Immature natural killer cell (primary cell): Measurements from ENCODE around the gene PRSS27. TPM values are rescaled to one million over a fixed set of nuclear protein-coding genes. Genes with fewer than 3 reads are reported as not detected.

Source experiments
- DNase-seq, 3 donors: peaks; one replicate each; pipeline ENCODE4 v3.0.0; 2022; ENCODE audit warnings: mixed read lengths in 1 of 3
- H3K27ac Mint-ChIP-seq, 6 donors: one replicate each; pipeline ENCODE4 v1.8.0; 2020; ENCODE audit warnings: mixed read lengths in 6 of 6, mild to moderate bottlenecking in 5 of 6, inconsistent platforms in 4 of 6, moderate library complexity in 3 of 6
- H3K27me3 Mint-ChIP-seq, 3 donors: one replicate each; pipeline ENCODE4 v1.8.0; 2020 to 2021; ENCODE audit warnings: low read depth in 3 of 3, mild to moderate bottlenecking in 3 of 3, mixed read lengths in 3 of 3, moderate library complexity in 3 of 3, inconsistent platforms in 1 of 3
- H3K36me3 Mint-ChIP-seq, 3 donors: one replicate each; pipeline ENCODE4 v1.8.0; 2020; ENCODE audit warnings: mixed read lengths in 3 of 3, inconsistent platforms in 2 of 3, mild to moderate bottlenecking in 2 of 3
- H3K4me1 Mint-ChIP-seq, 2 donors: one replicate each; pipeline ENCODE4 v1.8.0; 2020; ENCODE audit warnings: inconsistent platforms in 2 of 2, mild to moderate bottlenecking in 2 of 2, mixed read lengths in 2 of 2, moderate library complexity in 1 of 2
- H3K4me3 Mint-ChIP-seq, 5 donors: one replicate each; pipeline ENCODE4 v1.8.0; 2020; ENCODE audit warnings: mild to moderate bottlenecking in 5 of 5, mixed read lengths in 5 of 5, inconsistent platforms in 3 of 5, moderate library complexity in 3 of 5
- H3K9me3 Mint-ChIP-seq, 6 donors: one replicate each; pipeline ENCODE4 v1.8.0; 2020; ENCODE audit warnings: mild to moderate bottlenecking in 6 of 6, mixed read lengths in 6 of 6, inconsistent platforms in 4 of 6, moderate library complexity in 3 of 6
- polyA plus RNA-seq, 3 donors: library from polyadenylated mRNA; unstranded; fragments of 300-500 nt; fragmentation: Illumina TruSeq; gene quantifications; one replicate each; pipeline ENCODE4 v1.2.3, GENCODE V29; 2021

PRSS27 gene
- polyA plus RNA-seq: under 1 TPM in 1 of 3 donors, not detected in 2; 0.18 TPM

DNA sequence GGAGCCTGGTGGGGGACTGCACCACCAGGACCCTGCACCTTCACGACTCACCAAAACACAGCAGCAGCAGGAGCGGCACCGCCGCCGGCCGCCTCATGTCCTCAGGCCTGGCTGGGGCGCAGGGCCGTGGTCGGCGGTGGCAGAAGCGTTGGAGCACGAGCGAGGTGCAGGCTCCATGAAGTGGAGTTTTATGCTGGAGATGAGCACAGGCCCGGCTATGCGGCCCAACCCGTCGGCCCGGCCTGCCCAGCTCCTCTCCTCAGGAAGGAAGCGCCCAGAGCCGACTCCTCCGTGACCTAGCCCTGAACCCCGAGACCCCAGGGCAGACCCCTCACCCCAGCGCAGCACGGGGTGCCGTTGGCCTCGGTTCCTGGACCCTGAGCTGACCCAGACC lies at the start of gene PRSS27:
TSS of gene PRSS27 (minus strand) at position 161 of the 394 bp plus-strand sequence. CDS start at position 97, 64 bp downstream.
- Mint-ChIP-seq H3K4me1 (peaks cover 0 to 1% of the 10 kb centered on the region in 2 donors), H3K9me3 (no peaks in the 10 kb centered on the region), H3K27me3 (peaks cover 3 to 5% (median 4%) of the 10 kb centered on the region in 3 donors), H3K36me3 (peaks cover 0 to 3% (median 0%) of the 10 kb centered on the region in 3 donors), H3K27ac (peak within 1 kb of the TSS in 2 of 6 donors; percentile 36 to 64), H3K4me3 (peak within 1 kb of the TSS; percentile 57 to 74 (median 73))
- no peak for DNase-seq

GRCh38 chr16:2769675-2770056 lies 49.6 kb upstream of the PRSS27 start:
- Mint-ChIP-seq H3K4me1 (peaks cover 6 to 40% of the 10 kb centered on the region in 2 donors), H3K27ac (peak overlapping the region in 4 of 6 donors; percentile 22 to 66 (median 53)), H3K27me3 (peaks cover 15 to 38% (median 33%) of the 10 kb centered on the region in 3 donors), H3K4me3 (no peak overlapping the region), H3K36me3 (peaks cover 32 to 59% (median 33%) of the 10 kb centered on the region in 3 donors), H3K9me3 (no peaks in the 10 kb centered on the region)
- DNase-seq: no peak

DNA sequence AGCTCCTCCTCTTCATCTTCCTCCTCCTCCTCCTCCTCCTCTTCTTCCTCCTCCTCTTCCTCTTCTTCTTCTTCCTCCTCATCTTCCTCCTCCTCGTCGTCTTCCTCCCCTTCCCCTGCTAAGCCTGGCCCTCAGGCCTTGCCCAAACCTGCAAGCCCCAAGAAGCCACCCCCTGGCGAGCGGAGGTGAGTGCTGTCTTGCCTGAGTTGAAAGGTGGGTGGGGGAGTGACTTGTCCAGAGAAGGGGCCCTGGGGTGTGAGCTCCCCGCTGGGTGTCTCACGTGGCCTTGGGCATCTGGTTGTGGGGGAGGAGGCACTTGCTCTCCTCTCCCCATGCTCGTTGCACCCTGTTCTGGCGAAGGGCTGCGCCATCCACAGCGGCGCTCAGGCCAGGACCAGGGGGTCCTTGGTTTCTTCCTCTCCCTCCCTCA lies 49.1 kb upstream of the PRSS27 start:
- H3K27me3 Mint-ChIP-seq: peaks cover 15 to 38% (median 35%) of the 10 kb centered on the region in 3 donors
- H3K36me3 Mint-ChIP-seq: peaks cover 36 to 64% (median 37%) of the 10 kb centered on the region in 3 donors
- DNase-seq: no peak
- H3K4me1 Mint-ChIP-seq: peaks cover 6 to 42% of the 10 kb centered on the region in 2 donors
- H3K9me3 Mint-ChIP-seq: no peaks in the 10 kb centered on the region
- H3K4me3 Mint-ChIP-seq: no peak overlapping the region
- H3K27ac Mint-ChIP-seq: peak overlapping the region in 2 of 6 donors; percentile 30 to 40

DNA sequence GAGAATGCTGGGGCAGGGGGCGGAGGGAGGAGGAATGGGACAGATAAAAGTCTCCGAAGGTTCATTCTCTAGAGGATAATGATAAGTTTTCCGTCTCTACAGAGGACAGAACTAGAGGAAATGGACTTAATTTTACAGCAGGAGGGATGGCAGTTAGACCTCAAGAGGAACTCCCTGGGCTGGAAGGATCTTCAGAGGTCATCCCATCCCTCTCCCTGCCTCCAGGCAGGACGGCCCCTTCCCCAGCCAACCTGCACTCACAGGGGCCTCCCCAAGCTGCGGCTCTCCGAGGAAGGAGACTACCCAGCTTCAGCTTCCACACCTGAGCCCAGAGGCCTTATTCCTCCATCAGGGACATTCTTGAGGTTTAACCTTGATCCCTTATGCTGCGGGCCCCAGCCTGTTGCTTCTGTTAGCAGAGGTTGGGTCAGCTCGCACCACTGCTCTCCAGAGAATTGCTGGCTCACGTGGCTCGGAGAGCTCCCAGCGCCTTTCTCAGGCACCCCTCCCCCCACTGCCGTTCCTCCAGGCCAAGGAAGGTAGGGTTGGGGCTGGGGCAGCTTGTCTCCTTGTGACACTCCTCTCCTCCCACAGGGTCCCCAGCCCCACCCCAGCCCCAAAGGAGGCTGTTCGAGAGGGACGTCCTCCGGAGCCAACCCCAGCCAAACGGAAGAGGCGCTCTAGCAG lies 48.5 kb upstream of the PRSS27 start:
- no peaks in the 10 kb centered on the region for H3K9me3 Mint-ChIP-seq
- peaks cover 42 to 70% (median 43%) of the 10 kb centered on the region in 3 donors for H3K36me3 Mint-ChIP-seq
- peaks cover 6 to 42% of the 10 kb centered on the region in 2 donors for H3K4me1 Mint-ChIP-seq
- peak overlapping the region in 1 of 6 donors; percentile 4 for H3K27ac Mint-ChIP-seq
- no peak for DNase-seq
- H3K4me3 Mint-ChIP-seq: no peak overlapping the region
- peaks cover 15 to 38% (median 38%) of the 10 kb centered on the region in 3 donors for H3K27me3 Mint-ChIP-seq

- H3K27me3 Mint-ChIP-seq: peaks cover 15 to 43% (median 38%) of the 10 kb centered on the region in 3 donors
- no peak for DNase-seq
- peak overlapping the region in 3 of 6 donors; percentile 6 to 69 (median 61) for H3K27ac Mint-ChIP-seq
- H3K36me3 Mint-ChIP-seq: peaks cover 48 to 75% (median 49%) of the 10 kb centered on the region in 3 donors
- no peaks in the 10 kb centered on the region for H3K9me3 Mint-ChIP-seq
- H3K4me1 Mint-ChIP-seq: peaks cover 6 to 44% of the 10 kb centered on the region in 2 donors
- H3K4me3 Mint-ChIP-seq: no peak overlapping the region
These were observed 47.9 kb upstream of the PRSS27 start for GRCh38 chr16:2767891-2768290.

GRCh38 chr16:2767140-2767731 lies 47.2 kb upstream of the PRSS27 start:
- H3K4me1 Mint-ChIP-seq: peaks cover 4 to 44% of the 10 kb centered on the region in 2 donors
- peaks cover 51 to 76% (median 52%) of the 10 kb centered on the region in 3 donors for H3K36me3 Mint-ChIP-seq
- H3K27ac Mint-ChIP-seq: no peak overlapping the region
- no peaks in the 10 kb centered on the region for H3K9me3 Mint-ChIP-seq
- no peak for DNase-seq
- no peak overlapping the region for H3K4me3 Mint-ChIP-seq
- peaks cover 18 to 43% (median 42%) of the 10 kb centered on the region in 3 donors for H3K27me3 Mint-ChIP-seq

GRCh38 chr16:2766430-2767139 lies 46.6 kb upstream of the PRSS27 start:
- peaks cover 4 to 40% of the 10 kb centered on the region in 2 donors for H3K4me1 Mint-ChIP-seq
- peaks cover 16 to 44% (median 43%) of the 10 kb centered on the region in 3 donors for H3K27me3 Mint-ChIP-seq
- no peak for DNase-seq
- H3K4me3 Mint-ChIP-seq: no peak overlapping the region
- peak overlapping the region in 4 of 6 donors; percentile 38 to 69 (median 56) for H3K27ac Mint-ChIP-seq
- peaks cover 56 to 80% (median 57%) of the 10 kb centered on the region in 3 donors for H3K36me3 Mint-ChIP-seq
- H3K9me3 Mint-ChIP-seq: no peaks in the 10 kb centered on the region

DNA sequence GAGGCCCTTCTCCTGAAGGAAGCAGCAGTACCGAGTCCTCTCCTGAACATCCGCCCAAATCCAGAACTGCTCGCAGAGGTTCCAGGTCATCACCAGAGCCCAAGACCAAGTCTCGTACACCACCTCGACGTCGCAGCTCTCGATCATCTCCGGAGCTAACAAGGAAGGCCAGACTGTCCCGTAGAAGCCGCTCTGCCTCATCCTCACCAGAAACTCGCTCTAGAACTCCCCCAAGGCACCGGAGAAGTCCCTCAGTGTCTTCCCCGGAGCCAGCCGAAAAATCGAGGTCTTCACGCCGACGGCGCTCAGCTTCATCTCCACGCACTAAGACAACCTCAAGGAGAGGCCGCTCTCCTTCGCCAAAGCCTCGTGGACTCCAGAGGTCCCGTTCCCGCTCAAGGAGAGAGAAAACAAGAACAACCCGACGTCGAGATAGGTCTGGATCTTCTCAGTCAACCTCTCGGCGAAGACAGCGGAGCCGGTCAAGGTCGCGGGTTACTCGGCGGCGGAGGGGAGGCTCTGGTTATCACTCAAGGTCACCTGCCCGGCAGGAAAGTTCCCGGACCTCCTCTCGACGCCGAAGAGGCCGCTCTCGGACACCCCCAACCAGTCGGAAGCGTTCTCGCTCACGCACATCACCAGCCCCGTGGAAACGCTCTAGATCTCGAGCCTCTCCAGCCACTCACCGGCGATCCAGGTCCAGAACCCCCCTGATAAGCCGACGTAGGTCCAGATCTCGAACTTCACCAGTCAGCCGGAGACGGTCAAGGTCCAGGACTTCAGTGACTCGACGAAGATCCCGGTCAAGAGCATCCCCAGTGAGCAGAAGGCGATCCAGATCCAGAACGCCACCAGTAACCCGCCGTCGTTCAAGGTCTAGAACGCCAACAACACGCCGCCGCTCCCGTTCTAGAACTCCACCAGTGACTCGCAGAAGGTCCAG lies 45.7 kb upstream of the PRSS27 start:
- Mint-ChIP-seq H3K4me3 (peak overlapping the region in 1 of 5 donors; percentile 21), H3K36me3 (peaks cover 61 to 83% (median 66%) of the 10 kb centered on the region in 3 donors), H3K4me1 (peaks cover 2 to 31% of the 10 kb centered on the region in 2 donors), H3K27ac (peak overlapping the region in 3 of 6 donors; percentile 53 to 59 (median 55)), H3K27me3 (peaks cover 14 to 44% (median 39%) of the 10 kb centered on the region in 3 donors), H3K9me3 (no peaks in the 10 kb centered on the region)
- no peak for DNase-seq

- peaks cover 2 to 30% of the 10 kb centered on the region in 2 donors for H3K4me1 Mint-ChIP-seq
These were observed 44.7 kb upstream of the PRSS27 start for GRCh38 chr16:2764718-2765117.

DNA sequence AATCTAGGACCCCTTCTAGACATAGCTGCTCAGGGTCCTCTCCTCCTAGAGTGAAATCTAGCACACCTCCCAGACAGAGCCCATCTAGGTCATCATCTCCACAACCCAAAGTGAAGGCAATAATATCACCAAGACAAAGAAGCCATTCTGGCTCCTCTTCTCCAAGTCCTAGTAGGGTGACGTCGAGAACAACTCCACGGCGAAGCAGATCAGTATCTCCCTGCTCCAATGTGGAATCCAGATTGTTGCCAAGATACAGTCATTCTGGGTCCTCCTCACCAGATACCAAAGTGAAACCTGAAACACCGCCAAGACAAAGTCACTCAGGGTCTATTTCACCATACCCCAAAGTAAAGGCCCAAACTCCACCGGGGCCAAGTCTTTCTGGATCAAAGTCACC lies 43.1 kb upstream of the PRSS27 start:
- Mint-ChIP-seq H3K36me3 (peaks cover 75 to 90% (median 83%) of the 10 kb centered on the region in 3 donors), H3K27ac (peak overlapping the region in 5 of 6 donors; percentile 0 to 62 (median 38)), H3K4me3 (no peak overlapping the region), H3K9me3 (no peaks in the 10 kb centered on the region), H3K4me1 (peaks cover 8 to 38% of the 10 kb centered on the region in 2 donors), H3K27me3 (peaks cover 7 to 38% (median 30%) of the 10 kb centered on the region in 3 donors)
- DNase-seq: no peak

More at GRCh38 chr16:2764718-2765117, 44.7 kb upstream of the PRSS27 start:
- Mint-ChIP-seq H3K9me3 (no peaks in the 10 kb centered on the region), H3K27ac (peak overlapping the region in 3 of 6 donors; percentile 21 to 62 (median 42)), H3K36me3 (peaks cover 69 to 88% (median 74%) of the 10 kb centered on the region in 3 donors), H3K4me3 (no peak overlapping the region), H3K27me3 (peaks cover 14 to 43% (median 35%) of the 10 kb centered on the region in 3 donors)
- no peak for DNase-seq

GRCh38 chr16:2762711-2763110 lies 42.7 kb upstream of the PRSS27 start:
- Mint-ChIP-seq H3K4me3 (no peak overlapping the region), H3K27ac (peak overlapping the region in 5 of 6 donors; percentile 8 to 38 (median 23))

DNA sequence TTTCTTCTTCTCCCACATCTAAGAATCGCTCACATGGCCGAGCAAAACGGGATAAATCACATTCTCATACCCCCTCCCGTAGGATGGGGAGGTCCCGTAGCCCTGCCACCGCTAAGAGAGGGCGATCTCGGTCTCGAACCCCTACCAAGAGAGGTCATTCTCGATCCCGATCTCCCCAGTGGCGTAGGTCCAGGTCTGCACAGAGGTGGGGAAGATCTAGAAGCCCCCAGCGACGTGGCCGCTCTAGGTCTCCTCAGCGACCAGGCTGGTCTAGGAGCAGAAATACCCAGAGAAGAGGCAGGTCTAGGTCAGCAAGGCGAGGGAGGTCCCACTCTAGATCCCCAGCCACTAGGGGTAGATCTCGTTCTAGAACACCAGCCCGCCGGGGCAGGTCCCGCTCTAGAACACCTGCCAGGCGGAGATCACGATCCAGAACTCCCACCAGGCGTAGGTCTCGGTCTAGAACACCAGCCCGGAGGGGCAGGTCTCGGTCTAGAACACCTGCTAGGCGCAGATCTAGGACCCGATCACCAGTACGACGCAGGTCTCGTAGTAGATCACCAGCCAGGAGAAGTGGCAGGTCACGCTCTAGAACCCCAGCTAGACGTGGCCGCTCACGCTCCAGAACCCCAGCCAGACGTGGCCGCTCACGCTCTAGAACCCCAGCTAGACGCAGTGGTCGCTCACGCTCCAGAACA lies 42.0 kb upstream of the PRSS27 start:
- Mint-ChIP-seq H3K9me3 (no peaks in the 10 kb centered on the region), H3K27ac (peak overlapping the region in 3 of 6 donors; percentile 8 to 33 (median 32)), H3K27me3 (peaks cover 7 to 34% (median 27%) of the 10 kb centered on the region in 3 donors), H3K4me1 (peaks cover 15 to 46% of the 10 kb centered on the region in 2 donors), H3K36me3 (peaks cover 77 to 93% (median 85%) of the 10 kb centered on the region in 3 donors), H3K4me3 (no peak overlapping the region)
- DNase-seq: no peak

More at GRCh38 chr16:2762711-2763110, 42.7 kb upstream of the PRSS27 start:
- Mint-ChIP-seq H3K27me3 (peaks cover 7 to 37% (median 27%) of the 10 kb centered on the region in 3 donors), H3K4me1 (peaks cover 9 to 39% of the 10 kb centered on the region in 2 donors), H3K9me3 (no peaks in the 10 kb centered on the region), H3K36me3 (peaks cover 76 to 90% (median 82%) of the 10 kb centered on the region in 3 donors)
- DNase-seq: no peak
